ENCODE results near the gene CATSPER4. TPM values are rescaled to one million over a fixed set of nuclear protein-coding genes. Genes with fewer than 3 reads are reported as not detected.
A peak's percentile ranks its signal among the peaks of the same experiment; 100 is the strongest.

Gene CATSPER4
- total and polyA plus RNA-seq, 11 donors, result not detected

DNA sequence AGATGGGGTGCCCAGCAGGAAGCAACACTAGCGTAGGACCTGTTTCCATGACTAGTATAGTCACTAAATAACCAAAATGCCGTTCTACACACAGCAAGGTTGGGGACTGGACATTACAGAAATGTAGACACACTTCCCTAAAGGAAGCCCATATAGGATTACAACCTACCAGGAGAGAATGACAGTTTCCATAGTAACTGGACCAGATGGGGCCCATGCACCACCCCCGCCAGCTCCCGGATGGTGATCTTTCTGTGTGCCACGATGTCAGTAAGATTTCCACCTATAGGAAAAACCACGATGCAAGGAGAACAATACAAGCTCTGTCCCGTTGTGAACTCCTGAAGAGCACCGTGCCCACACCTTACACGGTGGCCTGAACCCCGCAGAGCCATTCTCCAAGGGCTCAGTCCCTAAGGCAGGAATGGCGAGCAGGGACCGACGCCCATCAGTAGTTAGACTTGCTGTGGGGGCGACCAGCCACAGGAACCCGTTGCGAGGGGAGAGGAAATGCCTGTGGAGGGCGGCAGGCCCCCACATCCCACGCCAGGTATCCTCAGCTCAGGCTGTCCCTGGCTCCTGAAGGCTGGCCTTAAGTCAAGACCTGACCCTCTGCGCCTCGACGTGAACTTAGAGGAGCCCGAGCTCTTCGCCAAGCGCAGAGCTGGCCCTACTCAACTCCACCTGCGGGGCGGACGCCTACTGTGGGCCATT is 30.0 kb downstream of the CATSPER4 start:
- peaks cover 0 to 6% (median 0%) of the 10 kb centered on the region in 9 donors for H3K27me3 ChIP-seq
- no peak for DNase-seq
- H3K27ac ChIP-seq, result no peak overlapping the region
- peaks cover 0 to 8% (median 0%) of the 10 kb centered on the region in 12 donors for H3K4me1 ChIP-seq
- H3K4me3 ChIP-seq, result no peak overlapping the region
- TF ChIP-seq, protein P1, sequence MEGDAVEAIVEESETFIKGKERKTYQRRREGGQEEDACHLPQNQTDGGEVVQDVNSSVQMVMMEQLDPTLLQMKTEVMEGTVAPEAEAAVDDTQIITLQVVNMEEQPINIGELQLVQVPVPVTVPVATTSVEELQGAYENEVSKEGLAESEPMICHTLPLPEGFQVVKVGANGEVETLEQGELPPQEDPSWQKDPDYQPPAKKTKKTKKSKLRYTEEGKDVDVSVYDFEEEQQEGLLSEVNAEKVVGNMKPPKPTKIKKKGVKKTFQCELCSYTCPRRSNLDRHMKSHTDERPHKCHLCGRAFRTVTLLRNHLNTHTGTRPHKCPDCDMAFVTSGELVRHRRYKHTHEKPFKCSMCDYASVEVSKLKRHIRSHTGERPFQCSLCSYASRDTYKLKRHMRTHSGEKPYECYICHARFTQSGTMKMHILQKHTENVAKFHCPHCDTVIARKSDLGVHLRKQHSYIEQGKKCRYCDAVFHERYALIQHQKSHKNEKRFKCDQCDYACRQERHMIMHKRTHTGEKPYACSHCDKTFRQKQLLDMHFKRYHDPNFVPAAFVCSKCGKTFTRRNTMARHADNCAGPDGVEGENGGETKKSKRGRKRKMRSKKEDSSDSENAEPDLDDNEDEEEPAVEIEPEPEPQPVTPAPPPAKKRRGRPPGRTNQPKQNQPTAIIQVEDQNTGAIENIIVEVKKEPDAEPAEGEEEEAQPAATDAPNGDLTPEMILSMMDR (IDR thresholded peaks at IDR 0.05), result no peak
- no peak for TF ChIP-seq POLR2A (IDR thresholded peaks at IDR 0.05)
- no peak for ATAC-seq
- intact Hi-C loops (cut with DNase I), result no loop called here
- no peaks in the 10 kb centered on the region for H3K36me3 ChIP-seq
- WGBS, 4 donors, result 68 to 79% (median 75%) methylated on average over 19 to 27 of the region's 27 CpGs
- no peaks in the 10 kb centered on the region for H3K9me3 ChIP-seq

DNA sequence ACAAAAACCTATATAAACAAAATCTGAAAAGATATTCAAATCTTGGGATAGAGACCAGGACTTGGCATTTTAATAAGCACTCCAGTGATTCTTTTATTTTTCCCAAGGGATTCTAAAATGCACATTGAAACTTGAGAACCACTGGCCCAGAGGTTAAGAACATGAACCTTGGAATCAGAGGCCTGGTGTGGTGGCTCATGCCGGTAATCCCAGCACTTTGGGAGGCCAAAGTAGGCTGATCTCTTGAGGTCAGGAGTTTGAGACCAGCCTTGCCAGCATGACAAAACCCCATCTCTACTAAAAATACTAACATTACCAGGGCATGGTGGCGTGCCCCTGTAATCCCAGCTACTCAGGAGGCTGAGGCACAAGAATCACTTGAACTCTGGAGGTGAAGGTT is 30.7 kb downstream of the CATSPER4 start:
- intact Hi-C loops (cut with DNase I), result no loop called here
- no peak overlapping the region for H3K27ac ChIP-seq
- H3K27me3 ChIP-seq, result peaks cover 0 to 11% (median 0%) of the 10 kb centered on the region in 9 donors
- no peak overlapping the region for H3K4me3 ChIP-seq
- H3K36me3 ChIP-seq, result no peaks in the 10 kb centered on the region
- no peak for ATAC-seq
- H3K9me3 ChIP-seq, result no peaks in the 10 kb centered on the region
- DNase-seq, result no peak
- 86 to 97% (median 90%) methylated on average over 2 of the region's 2 CpGs for WGBS, 4 donors
- H3K4me1 ChIP-seq, result peaks cover 0 to 15% (median 5%) of the 10 kb centered on the region in 12 donors
- TF ChIP-seq, protein P1 (IDR thresholded peaks at IDR 0.05), result no peak
- no peak for TF ChIP-seq POLR2A (IDR thresholded peaks at IDR 0.05)

GRCh38 chr1:26224606-26225005 is 34.2 kb downstream of the CATSPER4 start:
- Histone ChIP-seq H3K9me3 (no peaks in the 10 kb centered on the region), H3K4me1 (peaks cover 0 to 15% (median 5%) of the 10 kb centered on the region in 12 donors), H3K27ac (peak overlapping the region in 8 of 12 donors; percentile 39 to 69 (median 56)), H3K4me3 (peak overlapping the region in 9 of 12 donors; percentile 44 to 72 (median 57)), H3K27me3 (peaks cover 0 to 17% (median 0%) of the 10 kb centered on the region in 9 donors), H3K36me3 (no peaks in the 10 kb centered on the region)
- DNase-seq (no peak), ATAC-seq (peak in 1 of 4 donors; percentile 50)
- TF ChIP-seq, protein P1 (IDR thresholded peaks at IDR 0.05), result no peak
- no peak for TF ChIP-seq POLR2A (IDR thresholded peaks at IDR 0.05)
- intact Hi-C loops (cut with DNase I), result loop anchor here in 3 of 10 donors (5.0 kb wide), 2 partner anchors 52 to 57 kb away; partner anchors contain the start of genes ZNF593OS (in 2 of the 3), C1orf232 (in 1 of the 3) and ZNF593 (in 1 of the 3)
- WGBS, 4 donors, result 63 to 80% (median 71%) methylated on average over 7 of the region's 7 CpGs

Measured in heart left ventricle (tissue), 16 donors.